Measurements from ENCODE around the gene NFATC3. TPM values are rescaled to one million over a fixed set of nuclear protein-coding genes. Genes with fewer than 3 reads are reported as not detected.

The NFATC3 gene
- total and polyA plus RNA-seq, 2 of the 8 experiments (the other 6 are each of a cell fraction or from before 2014, with no cell fraction given), result 17.6 to 34.5 TPM

- peak; percentile 44; the same call in 1 of the 2 replicates for TF ChIP-seq NRF1 (IDR thresholded peaks at IDR 0.05; ENCODE audit: low read depth, low read length)
- peak; percentile 32 for TF ChIP-seq CTBP2 (IDR thresholded peaks at IDR 0.05; ENCODE audit: borderline replicate concordance, insufficient read depth, insufficient read length, low read length)
- TF ChIP-seq, protein P1, sequence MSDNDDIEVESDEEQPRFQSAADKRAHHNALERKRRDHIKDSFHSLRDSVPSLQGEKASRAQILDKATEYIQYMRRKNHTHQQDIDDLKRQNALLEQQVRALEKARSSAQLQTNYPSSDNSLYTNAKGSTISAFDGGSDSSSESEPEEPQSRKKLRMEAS (IDR thresholded peaks at IDR 0.05), result 0 out of 2 replicates have a peak, but pooled peaks have one; percentile 36
- TF ChIP-seq TEAD4 (IDR thresholded peaks at IDR 0.05; ENCODE audit: low read depth, low read length), result peak; percentile 100
- TF ChIP-seq KDM1A (IDR thresholded peaks at IDR 0.05; ENCODE audit: borderline replicate concordance, low read length), result no peak
- peak; percentile 77 for TF ChIP-seq E2F6 (IDR thresholded peaks at IDR 0.05)
- TF ChIP-seq CBX8 (IDR thresholded peaks at IDR 0.05; ENCODE audit: borderline replicate concordance, low read depth, low read length), result no peak
- peak; percentile 91 for TF ChIP-seq TBP (IDR thresholded peaks at IDR 0.05; ENCODE audit: low read depth, low read length)
- peak; percentile 6; the same call in 1 of the 2 replicates for TF ChIP-seq EGR1 (IDR thresholded peaks at IDR 0.05; ENCODE audit: borderline replicate concordance, low read depth, low read length)
- peak; percentile 62 for TF ChIP-seq TAF7 (optimal IDR thresholded peaks at IDR 0.05; ENCODE audit: borderline replicate concordance, low read depth, low read length)
- TF ChIP-seq ATF3 (IDR thresholded peaks at IDR 0.05; ENCODE audit: insufficient read depth, low read depth, low read length), result no peak
- TF ChIP-seq CHD1 (IDR thresholded peaks at IDR 0.05; ENCODE audit: low read depth, low read length), result no peak
- TF ChIP-seq SIN3A (conservative IDR thresholded peaks at IDR 0.05 in 1 of 2, IDR thresholded peaks at IDR 0.05 in 1 of 2; ENCODE audit: low read depth in 1 of 2, low read length in 2 of 2), result 0 out of 4 replicates have a peak, but pooled peaks of 1 of the 2 experiments have one; percentile 47
- no peak; the same call in 1 of the 2 replicates for TF ChIP-seq JUND (IDR thresholded peaks at IDR 0.05; ENCODE audit: low read length)
- 0 out of 2 replicates have a peak, but pooled peaks have one; percentile 56 for TF ChIP-seq RBBP5 (IDR thresholded peaks at IDR 0.05; ENCODE audit: borderline replicate concordance, low read depth, low read length)
- TF ChIP-seq RAD21 (IDR thresholded peaks at IDR 0.05 in 1 of 2, conservative IDR thresholded peaks at IDR 0.05 in 1 of 2; ENCODE audit: low read depth in 2 of 2, low read length in 2 of 2), result no peak
- TF ChIP-seq TAF1 (IDR thresholded peaks at IDR 0.05; ENCODE audit: low read depth, low read length), result peak; percentile 95
- TF ChIP-seq SP2 (IDR thresholded peaks at IDR 0.05; ENCODE audit: low read length), result no peak
- no peak for TF ChIP-seq GABPA (IDR thresholded peaks at IDR 0.05; ENCODE audit: borderline replicate concordance, insufficient read depth, low read length)
- peak; percentile 40; the same call in 1 of the 2 replicates for TF ChIP-seq CREB1 (IDR thresholded peaks at IDR 0.05)
- TF ChIP-seq BACH1 (IDR thresholded peaks at IDR 0.05; ENCODE audit: low read length), result no peak
- TF ChIP-seq BCL11A (IDR thresholded peaks at IDR 0.05; ENCODE audit: low read depth in 2 of 2, low read length in 2 of 2), result no peak
Observed at GRCh38 chr16:68237243-68238028, 152.3 kb downstream of the NFATC3 start (continued).

All from H1 (cell line).